ENCODE data around the gene FGF3. TPM values are rescaled to one million over a fixed set of nuclear protein-coding genes. Genes with fewer than 3 reads are reported as not detected.

Gene FGF3
- total RNA-seq, 1 donor from 2014 or later: not detected

DNA sequence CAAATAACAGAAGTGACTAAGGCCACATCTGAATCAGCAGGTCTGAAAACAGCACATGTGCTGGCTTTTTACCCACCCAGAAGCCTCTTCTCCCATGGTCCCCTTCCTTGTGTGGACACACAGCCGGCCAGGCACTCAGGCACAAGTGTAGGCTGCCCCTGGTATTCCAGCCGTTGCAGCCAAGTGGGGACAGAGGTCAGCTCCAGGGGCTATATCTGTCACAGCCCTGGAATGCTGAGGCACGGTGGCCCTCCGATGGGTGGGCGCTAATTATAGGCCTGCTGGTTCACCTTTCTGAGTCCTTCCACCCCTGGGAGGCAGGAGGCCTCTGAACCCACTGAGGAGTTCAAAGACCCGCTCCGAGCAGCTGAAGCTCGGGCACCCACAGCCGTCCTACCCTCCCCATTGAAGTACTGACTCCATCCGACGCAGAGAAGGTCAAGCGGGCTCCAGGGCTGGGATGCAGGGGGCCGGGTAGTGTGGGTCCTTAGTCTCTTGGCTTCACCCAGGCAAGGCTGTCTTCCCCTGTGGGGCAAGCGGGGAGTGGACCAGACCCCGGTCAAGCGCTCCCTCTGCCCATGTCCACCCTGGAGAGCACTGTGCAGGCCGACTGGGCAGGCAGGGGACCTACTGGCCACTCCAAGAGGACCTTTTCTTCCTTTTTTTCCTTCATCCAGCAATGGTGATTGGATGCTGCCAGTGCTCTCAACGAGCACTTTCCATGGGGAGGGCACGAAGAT, 14.3 kb downstream of the FGF3 start:
- no peak for DNase-seq (ENCODE audit: low read depth)

DNA sequence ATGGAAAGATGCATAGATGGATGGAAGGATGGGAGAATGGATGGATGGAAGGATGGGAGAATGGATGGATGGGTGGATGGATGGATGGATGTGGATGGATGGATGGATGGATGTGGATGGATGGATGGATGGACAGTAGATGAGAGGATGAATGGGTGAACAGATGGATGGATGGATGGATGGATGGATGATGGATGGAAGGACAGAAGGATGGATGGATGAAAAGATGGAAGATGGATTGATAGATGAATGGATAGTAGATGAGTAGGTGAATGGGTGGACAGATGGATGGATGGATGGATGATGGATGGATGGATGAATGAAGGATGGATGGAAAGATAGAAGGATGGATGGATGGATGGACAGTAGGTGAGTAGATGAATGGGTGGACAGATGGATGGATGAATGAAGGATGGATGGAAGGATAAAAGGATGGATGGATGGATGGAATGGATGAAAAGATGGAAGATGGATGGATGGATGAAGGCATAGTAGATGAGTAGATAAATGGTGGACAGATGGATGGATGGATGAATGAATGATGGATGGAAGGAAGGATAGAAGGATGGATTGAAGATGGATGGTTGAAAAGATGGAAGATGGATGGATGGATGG, 15.5 kb downstream of the FGF3 start:
- no peak for DNase-seq (ENCODE audit: low read depth)

DNA sequence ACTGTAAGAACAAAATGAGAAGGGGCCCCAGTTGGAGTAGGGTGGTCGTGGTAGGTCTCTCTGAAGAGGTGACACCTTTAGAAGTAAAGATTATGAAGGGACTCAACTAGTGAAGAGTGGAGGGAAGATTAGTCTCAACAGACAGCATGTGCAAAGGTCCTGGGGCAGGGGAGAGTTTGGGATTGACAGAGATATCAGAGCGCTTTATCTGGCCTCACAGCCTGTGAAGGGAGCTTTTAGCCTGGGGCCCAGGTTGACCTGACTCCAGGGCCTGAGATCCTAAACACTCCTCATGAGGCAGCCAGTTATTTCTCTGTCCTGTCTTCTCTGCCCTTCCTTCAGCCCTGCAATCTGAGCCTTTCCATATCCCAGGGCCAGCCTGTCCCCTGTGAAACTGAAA, 16.2 kb downstream of the FGF3 start:
- no peak for DNase-seq (ENCODE audit: low read depth)

DNA sequence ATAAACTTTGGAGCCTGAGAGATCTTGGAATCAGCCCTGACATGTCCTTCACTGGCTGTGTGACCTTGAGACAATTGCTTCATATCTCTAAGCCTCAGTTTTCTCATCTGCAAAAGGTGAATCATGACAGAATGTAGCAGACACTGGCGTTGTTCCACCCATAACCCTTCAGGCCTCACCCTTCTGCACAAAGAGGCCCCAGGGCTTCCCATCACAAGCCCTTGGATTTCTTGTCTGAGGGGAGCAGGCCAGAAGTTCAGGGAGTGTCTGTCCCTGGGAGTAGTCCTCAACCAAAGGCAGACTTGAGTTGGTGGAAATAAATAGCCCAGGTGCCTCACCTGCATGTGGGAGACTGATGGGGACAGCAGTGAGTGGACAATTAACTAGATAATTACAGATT, 16.6 kb downstream of the FGF3 start:
- DNase-seq (ENCODE audit: low read depth): no peak

DNA sequence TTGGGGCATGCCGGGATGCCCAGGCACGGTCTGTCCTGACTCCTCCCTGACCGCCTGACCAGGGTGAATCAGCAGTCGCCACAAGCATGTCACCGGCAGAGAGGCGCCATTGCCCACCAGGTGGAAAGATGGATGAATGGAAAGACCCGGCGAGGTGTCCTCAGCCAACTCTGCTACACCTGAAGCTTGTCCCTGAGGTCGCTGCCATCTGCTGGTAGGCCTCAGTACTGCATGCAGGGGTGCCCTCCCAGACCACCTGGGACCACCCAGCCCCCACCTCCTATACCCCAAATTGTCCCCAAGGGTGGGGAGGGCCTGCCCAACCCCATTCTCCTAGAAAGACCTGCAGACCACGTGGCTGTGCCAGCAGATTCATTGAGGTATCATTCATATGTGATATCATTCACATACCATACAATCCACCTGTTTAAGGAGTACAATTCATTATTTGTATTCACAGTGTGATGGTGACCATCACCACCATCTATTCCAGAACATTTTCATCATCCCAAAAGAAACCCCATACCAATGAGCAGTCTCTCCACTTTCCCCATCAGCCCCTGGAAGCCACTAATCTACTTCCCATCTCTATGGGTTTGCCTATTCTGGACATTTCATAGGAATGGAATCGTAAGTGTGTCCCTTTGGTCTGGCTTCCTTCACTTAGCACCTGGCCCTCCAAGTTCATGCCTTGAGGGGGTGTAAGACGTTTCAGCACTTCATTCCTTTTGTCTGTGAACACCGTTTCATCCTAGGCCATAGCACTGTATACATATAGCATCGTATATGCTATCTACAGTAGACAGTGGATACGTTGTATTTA, 17.5 kb downstream of the FGF3 start:
- DNase-seq (ENCODE audit: low read depth): no peak

DNA sequence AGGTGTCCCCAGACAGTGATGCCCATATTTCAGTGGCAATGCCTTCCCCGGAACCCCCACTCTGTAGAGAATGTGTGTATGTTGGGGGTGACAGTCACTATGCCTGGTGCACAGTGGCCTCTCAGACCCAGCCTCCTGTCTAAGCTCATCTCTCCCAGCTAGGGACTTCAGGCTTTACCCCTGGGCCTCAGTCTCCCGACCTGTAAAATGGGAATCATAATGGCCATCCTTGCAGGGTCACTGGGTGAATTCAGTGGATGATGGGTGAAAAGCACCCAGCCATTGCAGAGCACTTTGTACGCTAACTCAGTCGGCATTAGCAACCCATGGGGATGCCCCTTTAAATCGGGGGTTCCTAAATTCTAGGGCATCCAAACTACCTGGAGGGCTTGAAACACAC, 18.9 kb downstream of the FGF3 start:
- DNase-seq (ENCODE audit: low read depth): no peak

DNA sequence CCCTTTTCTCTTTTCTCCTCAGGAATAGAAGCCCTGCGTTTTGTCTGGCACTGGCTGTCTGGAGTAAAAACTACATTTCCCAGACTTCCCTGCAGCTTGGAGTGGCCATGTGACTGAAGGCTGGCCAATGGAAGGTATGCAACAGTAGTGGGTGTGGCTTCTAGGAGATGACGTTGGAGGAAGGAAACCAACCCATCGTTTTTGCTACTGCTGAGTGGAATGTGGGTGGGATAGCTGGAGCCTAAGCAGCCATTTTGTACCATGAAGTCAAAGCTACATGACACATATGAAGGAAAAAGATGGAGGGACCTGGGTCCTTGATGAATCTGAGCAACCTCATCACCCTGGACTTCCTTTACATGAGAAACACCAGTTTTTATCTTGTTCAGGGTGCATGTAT, 19.6 kb downstream of the FGF3 start:
- DNase-seq (ENCODE audit: low read depth): no peak

DNA sequence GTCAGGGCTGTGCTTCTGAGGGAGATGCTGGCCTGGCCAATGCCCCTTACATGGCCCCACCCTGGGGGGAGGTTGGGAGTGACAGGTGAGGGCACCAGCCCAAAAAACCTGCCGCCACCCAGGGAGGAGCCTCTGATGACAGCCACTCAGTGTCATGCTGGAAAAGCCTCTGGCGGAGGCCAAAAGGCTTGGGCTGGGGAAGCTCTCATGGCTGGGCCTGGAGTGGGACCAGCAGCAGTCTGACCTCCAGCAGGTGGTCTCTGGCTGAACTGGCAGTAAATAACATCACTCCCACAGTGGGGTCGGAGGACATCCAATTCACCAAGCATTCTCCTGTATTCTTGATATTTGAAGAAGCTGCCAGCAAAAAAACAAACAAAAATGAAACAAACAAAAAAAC, 20.1 kb downstream of the FGF3 start:
- DNase-seq (ENCODE audit: low read depth): no peak

DNA sequence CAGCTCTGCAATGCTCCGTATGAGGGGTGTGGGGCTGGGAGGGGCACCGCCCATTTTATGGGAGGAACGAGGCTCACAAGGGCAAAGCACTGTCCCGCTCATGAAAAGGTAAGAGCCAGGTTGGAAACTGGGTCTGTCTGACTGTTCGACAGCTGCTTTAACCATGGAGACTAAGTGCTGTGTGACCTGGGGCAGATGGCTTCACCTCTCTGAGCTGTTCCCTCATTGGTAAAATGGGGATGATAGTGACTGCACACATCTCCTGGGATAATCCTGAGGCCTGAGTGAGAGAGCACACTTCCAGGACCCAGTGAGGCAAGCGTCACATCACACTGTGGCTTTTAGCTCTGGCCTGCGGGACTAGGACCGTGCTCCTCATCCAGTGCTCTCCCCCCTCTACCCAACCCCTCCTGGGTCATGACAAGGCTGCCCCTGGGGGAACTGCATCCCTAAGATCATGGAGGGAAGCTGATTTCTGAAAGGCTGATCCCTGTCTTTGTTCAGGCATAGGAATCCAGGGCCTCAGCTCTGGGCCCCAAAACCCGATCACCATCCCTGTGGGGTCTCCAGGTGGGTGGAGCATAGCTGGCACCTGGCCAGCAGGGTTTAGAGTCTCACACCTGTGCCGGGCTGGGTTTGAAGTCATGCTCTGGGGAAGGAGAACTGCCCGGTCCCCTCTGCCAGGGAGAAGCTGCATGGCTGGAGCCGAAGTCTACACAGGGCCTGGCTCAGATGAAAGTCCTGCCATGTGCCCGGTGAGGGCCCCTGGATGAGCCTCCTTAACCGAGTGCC, 21.3 kb downstream of the FGF3 start:
- no peak for DNase-seq (ENCODE audit: low read depth)

DNA sequence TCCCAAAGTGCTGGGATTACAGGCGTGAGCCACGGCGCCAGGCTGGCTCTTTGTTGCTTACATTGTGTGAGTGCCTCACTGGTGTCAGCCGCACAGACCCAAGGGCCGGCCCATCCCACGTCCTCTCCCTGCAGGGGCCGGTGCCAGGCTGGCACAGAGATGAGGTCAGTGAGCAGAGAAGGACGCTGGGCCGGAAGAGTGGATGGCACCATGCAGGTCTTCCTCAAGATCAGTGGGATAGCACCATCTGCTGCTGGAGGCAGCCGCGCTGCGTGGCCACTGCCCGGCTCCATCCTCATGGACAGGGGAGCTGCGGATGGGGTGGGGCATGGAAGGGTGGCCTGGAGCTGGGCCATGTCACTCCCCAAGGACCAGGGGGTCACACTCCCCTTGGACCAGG, 22.1 kb downstream of the FGF3 start:
- DNase-seq (ENCODE audit: low read depth): no peak

DNA sequence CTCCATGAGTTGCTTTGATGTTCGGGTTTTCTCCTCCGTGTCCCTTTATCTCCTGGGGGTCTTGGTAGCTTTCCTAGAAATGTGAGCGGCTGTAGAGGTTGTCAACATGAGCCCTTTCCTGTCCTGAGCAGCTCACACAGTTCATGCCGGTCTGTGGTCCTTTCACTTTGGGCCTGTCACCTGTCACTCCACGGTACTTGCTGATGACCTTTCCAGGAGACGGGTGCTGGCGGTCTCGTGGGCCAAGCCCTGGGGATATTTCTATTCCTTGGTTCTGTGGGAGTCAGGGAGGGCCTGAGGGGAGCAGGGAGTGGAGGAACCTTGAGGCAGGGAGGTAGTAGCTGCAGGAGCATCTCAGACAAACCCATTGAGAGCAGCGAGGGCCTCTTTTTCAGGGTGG, 23.2 kb downstream of the FGF3 start:
- no peak for DNase-seq (ENCODE audit: low read depth)

DNA sequence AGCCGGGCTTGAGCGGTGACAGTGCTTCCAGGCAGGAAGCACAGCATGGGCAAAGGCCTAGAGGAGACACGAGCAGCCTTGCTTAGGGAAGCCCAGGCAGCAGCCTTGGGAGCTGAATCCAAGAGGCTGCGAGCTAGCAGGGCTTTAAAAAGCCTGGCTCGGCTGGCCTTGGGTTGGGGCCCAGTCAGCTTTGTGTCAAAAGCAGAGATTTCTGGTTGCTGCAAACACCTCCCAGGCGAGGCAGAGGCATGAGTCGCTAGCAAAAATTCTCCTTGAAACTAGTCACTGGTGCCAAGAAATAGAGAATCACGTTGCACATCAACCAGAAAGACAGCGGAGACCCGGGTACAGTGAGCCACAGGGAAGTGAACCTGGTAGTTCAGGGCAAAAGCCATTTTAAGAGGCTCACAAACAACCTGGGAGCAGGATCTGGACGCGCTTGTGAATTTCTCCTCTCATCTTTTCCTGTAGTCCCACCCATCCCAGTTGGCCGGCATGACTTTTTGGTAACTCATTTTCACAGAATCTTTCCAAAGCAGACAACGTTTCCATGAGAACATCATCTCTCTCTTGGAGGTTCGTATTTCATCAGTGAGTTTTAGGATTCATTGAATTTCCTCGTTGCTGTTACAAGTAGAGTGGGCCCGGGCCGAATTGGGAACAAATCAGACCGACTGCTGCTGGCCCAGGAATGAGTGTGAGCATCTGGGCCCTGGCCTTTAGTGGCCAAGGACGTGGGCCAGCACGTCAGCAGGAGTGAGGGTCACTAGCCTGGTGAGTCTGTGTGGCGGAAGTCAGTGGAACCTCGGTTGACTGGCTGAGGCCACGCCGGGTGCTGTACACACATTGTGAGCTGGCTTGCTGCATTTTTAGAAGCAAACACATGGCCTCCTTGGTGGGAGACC, 27.7 kb downstream of the FGF3 start:
- DNase-seq (ENCODE audit: low read depth): peak; percentile 11

DNA sequence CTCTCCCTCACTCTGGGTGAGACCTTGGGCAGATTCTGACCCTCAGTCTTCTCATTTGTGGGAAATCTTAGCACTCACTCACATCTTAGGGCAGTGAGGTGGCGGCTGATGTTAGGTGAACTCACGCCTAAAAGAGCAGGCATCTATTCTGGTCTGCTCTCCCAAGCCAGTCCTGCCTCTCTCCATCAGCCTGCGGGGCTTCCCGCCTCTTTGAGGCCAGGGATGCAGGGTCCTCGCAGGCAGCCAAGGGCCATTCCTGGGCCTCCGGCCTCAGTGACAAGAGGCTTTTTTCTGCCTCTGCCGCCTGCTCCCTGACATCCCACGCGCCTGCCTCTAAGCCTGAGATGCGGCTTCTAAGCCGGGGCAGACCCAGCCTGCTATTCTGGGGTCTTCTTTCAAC, 30.3 kb downstream of the FGF3 start:
- DNase-seq (ENCODE audit: low read depth): no peak

DNA sequence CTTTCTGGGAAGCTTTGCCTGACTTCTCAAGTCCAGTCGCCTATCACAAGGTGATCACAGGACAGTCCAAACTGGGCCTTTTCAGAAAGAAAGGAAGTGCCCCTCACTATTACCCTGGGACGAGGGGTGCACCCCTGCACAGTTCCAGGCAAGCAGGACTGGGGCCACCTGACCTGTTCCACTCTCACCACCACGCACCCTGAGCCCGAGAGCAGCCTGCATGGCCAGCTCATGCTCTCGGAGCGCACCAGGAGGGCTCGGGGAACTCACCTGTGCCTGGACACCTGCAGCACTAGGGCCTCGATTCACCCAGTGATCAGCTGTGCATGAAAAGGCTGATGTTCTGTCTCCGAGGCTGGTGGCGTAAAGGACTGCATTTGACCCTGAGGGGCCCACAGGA, 31.3 kb downstream of the FGF3 start:
- DNase-seq (ENCODE audit: low read depth): no peak

DNA sequence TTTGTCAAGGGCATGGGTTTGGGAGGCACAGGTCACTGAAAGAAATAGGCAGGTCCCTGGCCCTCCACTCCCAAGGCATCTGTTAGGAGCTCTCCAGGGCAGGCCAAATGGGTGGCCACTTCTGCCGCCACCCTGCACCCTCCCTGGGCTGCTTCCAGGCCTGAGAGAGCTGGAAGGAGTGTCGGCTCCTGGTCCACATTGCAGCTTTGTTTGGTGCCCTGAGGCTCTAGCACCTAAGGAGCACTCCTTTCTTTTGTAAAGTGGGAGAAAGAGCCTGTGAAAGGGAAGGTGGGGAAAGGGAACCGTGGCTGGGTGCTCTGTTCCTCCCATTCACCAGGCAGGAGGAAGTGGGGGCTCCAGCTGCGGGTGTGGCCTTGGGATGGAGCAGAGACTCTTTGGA, 31.8 kb downstream of the FGF3 start:
- no peak for DNase-seq (ENCODE audit: low read depth)

DNA sequence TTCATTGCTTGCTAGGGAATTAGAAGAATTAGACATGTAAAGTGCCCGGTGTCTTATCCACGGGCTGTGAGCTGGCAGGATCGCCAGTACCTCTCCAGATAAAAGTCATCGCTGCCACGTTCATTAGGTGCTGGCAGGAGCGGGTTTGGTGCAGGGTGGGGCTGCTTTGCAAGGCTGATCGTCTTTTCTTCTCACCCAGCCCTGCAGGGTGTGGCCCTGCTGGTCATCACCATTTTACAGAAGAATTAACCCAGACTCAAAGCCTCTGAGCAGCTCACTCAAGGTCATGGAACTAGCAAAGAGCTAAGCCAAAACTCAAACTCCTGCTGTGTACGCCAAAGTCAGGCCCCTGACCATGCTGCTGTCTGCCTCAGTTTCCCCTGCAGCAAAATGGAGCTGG, 38.0 kb downstream of the FGF3 start:
- no peak for DNase-seq (ENCODE audit: low read depth)

DNA sequence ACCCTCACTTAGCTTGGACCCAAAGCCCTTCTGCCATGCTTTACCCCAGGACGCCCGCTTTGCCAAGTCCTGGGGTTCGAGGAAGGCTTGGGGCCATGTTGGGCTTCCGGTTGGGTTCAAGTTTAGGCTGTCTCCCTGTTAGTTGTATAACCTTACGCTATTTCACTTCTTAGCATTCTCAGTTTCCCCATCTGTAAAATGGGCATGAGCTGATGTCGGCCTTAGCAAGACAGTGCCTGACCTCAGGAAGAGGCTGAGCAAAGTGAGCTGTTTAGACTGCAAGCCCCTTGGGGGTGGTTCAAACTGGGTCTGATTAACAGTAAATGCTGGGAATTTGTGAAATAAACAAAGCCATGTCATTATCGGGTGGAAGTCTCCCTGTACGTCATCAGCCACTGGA, 40.8 kb downstream of the FGF3 start:
- DNase-seq (ENCODE audit: low read depth): no peak

DNA sequence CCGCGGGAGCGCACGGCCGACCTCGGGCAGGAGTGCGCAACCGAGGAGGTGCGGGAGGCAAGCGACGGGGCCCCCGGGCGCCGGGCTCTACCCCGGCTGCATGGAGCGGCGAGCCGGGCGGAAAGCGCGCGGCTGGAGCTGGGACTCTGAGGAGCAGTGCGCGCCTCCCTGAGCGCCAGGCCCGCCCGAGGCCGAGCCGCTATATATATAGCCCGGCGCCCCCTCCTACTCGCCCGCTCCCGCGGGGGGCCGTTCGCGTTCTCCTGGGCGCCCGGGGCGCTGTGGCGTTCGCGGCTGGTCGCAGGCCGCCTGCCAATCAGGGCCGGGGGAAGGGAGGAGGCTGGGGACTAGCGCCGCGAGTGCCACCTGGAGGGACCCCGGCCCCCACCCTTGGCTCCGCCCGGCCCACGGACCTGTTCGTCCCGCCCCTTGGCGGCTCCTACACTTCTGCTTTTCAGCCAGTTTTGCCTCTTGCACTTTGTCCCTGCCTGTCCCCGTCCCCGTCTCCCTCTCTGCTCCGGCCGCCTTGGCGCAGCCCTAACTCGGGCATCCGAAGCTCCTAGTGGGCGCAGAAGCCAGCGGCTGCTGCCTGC, 44.0 kb downstream of the FGF3 start, which contains the start of gene FGF4:
FGF4 (minus strand) TSS at position 179 of the 593 bp plus-strand sequence. CDS start 257 bp downstream, outside the sequence.
- no peak for DNase-seq (ENCODE audit: low read depth)

DNA sequence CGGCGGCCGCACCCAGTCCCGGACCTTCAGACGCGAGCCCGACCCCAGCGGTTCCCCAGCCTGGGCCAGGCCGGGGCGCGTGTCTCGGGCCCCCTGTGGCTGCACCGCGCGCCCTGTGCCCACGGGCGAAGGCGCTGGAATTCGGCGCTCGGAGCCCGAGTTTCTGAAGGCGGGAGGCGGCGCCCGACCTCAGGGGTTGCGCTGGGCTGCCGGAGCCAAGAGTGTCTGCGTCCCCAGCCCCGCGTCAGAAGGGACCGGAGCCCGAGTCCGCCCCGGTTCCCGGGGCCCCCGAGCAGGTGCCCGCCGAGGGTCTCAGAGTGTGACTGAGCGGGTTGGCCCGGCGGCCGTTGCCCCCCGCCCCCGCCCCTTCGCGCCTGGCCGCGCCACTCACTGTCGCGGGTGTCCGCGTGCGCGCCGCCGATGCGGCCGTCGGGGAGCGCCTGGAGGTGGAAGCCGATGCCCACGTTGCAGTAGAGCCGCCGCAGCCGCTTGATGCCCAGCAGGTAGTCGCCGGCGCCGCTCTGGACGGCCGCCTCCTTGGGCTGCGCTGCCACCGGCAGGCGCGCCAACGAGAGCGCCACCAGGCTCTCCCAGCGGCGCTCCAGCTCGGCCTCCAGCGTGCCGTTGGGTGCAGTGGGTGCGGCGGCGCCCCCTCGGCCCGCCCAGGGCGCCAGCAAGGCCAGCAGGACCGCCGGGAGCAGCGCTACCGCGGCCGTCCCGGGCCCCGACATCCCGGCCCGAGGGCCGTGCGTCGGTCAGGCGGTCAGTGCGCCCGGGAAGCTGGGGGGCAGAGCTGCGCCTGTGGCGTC, 44.7 kb downstream of the FGF3 start:
- no peak for DNase-seq (ENCODE audit: low read depth)

Data from myocyte (in vitro differentiated cells).